CD14-positive monocyte (primary cell): ENCODE measurements around the gene DDX51. TPM values are rescaled to one million over a fixed set of nuclear protein-coding genes. Genes with fewer than 3 reads are reported as not detected.

Experiments
- DNase-seq, 3 donors: peaks; one replicate each; pipeline ENCODE4 v3.0.0-alpha.2; 2011 to 2022
- H2AFZ ChIP-seq: 2 replicates; pipeline ENCODE4 v1.6.0; 2012; ENCODE audit warnings: mild to moderate bottlenecking, low read depth, low read length, inconsistent platforms; ENCODE audit not compliant: insufficient read depth, poor library complexity, severe bottlenecking
- H3K27ac ChIP-seq, 2 donors: 1 replicate in 1 of 2; 2 replicates in 1 of 2; pipeline ENCODE4 v1.5.1; 2012 to 2013; ENCODE audit warnings: low read length in 2 of 2, control low read depth in 1 of 2, inconsistent platforms in 1 of 2, low read depth in 1 of 2, mild to moderate bottlenecking in 1 of 2
- H3K27me3 ChIP-seq, 2 donors: one replicate each; pipeline versions ENCODE4 v1.6.0 to v1.6.1; 2011 to 2013; ENCODE audit warnings: low read length in 2 of 2; ENCODE audit not compliant: control insufficient read depth in 2 of 2, insufficient read depth in 2 of 2
- H3K36me3 ChIP-seq, 2 donors: replicated peaks in 1 of 2; 1 replicate in 1 of 2; 2 replicates in 1 of 2; pipeline versions ENCODE4 v1.5.1 to v1.6.1; 2012 to 2013; ENCODE audit warnings: low read length in 2 of 2, control low read depth in 1 of 2, inconsistent platforms in 1 of 2, mild to moderate bottlenecking in 1 of 2; ENCODE audit not compliant: insufficient read depth in 2 of 2, control insufficient read depth in 1 of 2
- H3K4me1 ChIP-seq, 2 donors: 1 replicate in 1 of 2; 2 replicates in 1 of 2; pipeline versions ENCODE4 v1.5.1 to v1.6.1; 2012 to 2013; ENCODE audit warnings: low read length in 2 of 2, control low read depth in 1 of 2, inconsistent platforms in 1 of 2, mild to moderate bottlenecking in 1 of 2, moderate library complexity in 1 of 2; ENCODE audit not compliant: insufficient read depth in 2 of 2, control insufficient read depth in 1 of 2
- H3K4me2 ChIP-seq: replicated peaks from 2 replicates; pipeline ENCODE3; 2012; ENCODE audit warnings: low read length, moderate library complexity, mild to moderate bottlenecking; ENCODE audit not compliant: poor library complexity, severe bottlenecking; ENCODE audit errors: extremely low read depth
- H3K4me3 ChIP-seq, 3 experiments: fragments of 200-600 bp in 1 of 3; sonication (generic) in 1 of 3; replicated peaks in 1 of 3; 1 replicate in 2 of 3; 2 replicates in 1 of 3; pipeline ENCODE4 v1.5.1; 2011 to 2013; ENCODE audit warnings: low read length in 3 of 3, mild to moderate bottlenecking in 3 of 3, control low read depth in 2 of 3, low read depth in 2 of 3, inconsistent platforms in 1 of 3, moderate library complexity in 1 of 3
- H3K79me2 ChIP-seq: 2 replicates; pipeline ENCODE4 v1.6.0; 2012; ENCODE audit warnings: mild to moderate bottlenecking, control low read depth, inconsistent platforms, low read length, moderate library complexity; ENCODE audit not compliant: insufficient read depth
- H3K9ac ChIP-seq: 2 replicates; pipeline ENCODE4 v1.6.0; 2017; ENCODE audit warnings: low read length, mild to moderate bottlenecking; ENCODE audit not compliant: insufficient read depth, poor library complexity, severe bottlenecking
- H3K9me3 ChIP-seq, 2 donors: replicated peaks in 1 of 2; 1 replicate in 1 of 2; 2 replicates in 1 of 2; pipeline versions ENCODE4 v1.5.1 to v1.6.1; 2012 to 2013; ENCODE audit warnings: low read length in 2 of 2, control low read depth in 1 of 2; ENCODE audit not compliant: control insufficient read depth in 1 of 2, insufficient read depth in 1 of 2
- H4K20me1 ChIP-seq: 2 replicates; pipeline ENCODE4 v1.6.0; 2012; ENCODE audit warnings: mild to moderate bottlenecking, low read length, control low read depth, moderate library complexity; ENCODE audit not compliant: insufficient read depth
- H3K27ac Mint-ChIP-seq, 7 donors: one replicate each; pipeline ENCODE4 v1.8.0; 2020; ENCODE audit warnings: mild to moderate bottlenecking in 7 of 7, mixed read lengths in 7 of 7, moderate library complexity in 6 of 7, inconsistent platforms in 2 of 7
- H3K27me3 Mint-ChIP-seq, 3 donors: one replicate each; pipeline ENCODE4 v1.8.0; 2021 to 2022; ENCODE audit warnings: low read depth in 3 of 3, mild to moderate bottlenecking in 3 of 3, mixed read lengths in 3 of 3, moderate library complexity in 3 of 3, inconsistent platforms in 1 of 3
- H3K36me3 Mint-ChIP-seq, 2 donors: one replicate each; pipeline ENCODE4 v1.8.0; 2020; ENCODE audit warnings: mixed read lengths in 2 of 2, inconsistent platforms in 1 of 2, mild to moderate bottlenecking in 1 of 2
- H3K4me1 Mint-ChIP-seq: one replicate; pipeline ENCODE4 v1.8.0; 2020; ENCODE audit warnings: mild to moderate bottlenecking, mixed read lengths
- H3K4me3 Mint-ChIP-seq, 2 donors: one replicate each; pipeline ENCODE4 v1.8.0; 2020; ENCODE audit warnings: mild to moderate bottlenecking in 2 of 2, mixed read lengths in 2 of 2, moderate library complexity in 1 of 2
- H3K9me3 Mint-ChIP-seq, 7 donors: one replicate each; pipeline ENCODE4 v1.8.0; 2020 to 2022; ENCODE audit warnings: mixed read lengths in 7 of 7, mild to moderate bottlenecking in 6 of 7, moderate library complexity in 6 of 7, inconsistent platforms in 2 of 7
- WGBS: methylation state at CpG from one replicate; pipeline ENCODE4 v1.1.5; 2013; ENCODE audit warnings: missing lambda C conversion rate; ENCODE audit not compliant: insufficient coverage; 5-methylcytosine and 5-hydroxymethylcytosine counted together
- intact Hi-C, 2 donors: fragments of 100-400 bp; cut with micrococcal nuclease; formaldehyde crosslinking; loops; one replicate each; pipeline versions ENCODE4 v1.15.0 to v1.15.1; 2023
- polyA plus RNA-seq, 3 donors: library from polyadenylated mRNA; depleted of rRNA in 1 of 3; unstranded in 2 of 3; stranded (reverse) in 1 of 3; fragments of 300-500 nt in 2 of 3; fragments of >200 nt in 1 of 3; fragmentation: Illumina TruSeq in 2 of 3; gene quantifications; 1 replicate in 2 of 3; 2 replicates in 1 of 3; pipeline ENCODE4 v1.2.3, GENCODE V29; 2012 to 2021
- TF ChIP-seq, protein P1 (sequence below): fragments of 200-600 bp; IDR thresholded peaks from one replicate; pipeline ENCODE4 v1.8.0; 2022; ENCODE audit warnings: antibody characterized with exemption, mild to moderate bottlenecking

Gene DDX51
- polyA plus RNA-seq, 3 donors: 1.7 to 24.9 (median 2.7) TPM

DNA sequence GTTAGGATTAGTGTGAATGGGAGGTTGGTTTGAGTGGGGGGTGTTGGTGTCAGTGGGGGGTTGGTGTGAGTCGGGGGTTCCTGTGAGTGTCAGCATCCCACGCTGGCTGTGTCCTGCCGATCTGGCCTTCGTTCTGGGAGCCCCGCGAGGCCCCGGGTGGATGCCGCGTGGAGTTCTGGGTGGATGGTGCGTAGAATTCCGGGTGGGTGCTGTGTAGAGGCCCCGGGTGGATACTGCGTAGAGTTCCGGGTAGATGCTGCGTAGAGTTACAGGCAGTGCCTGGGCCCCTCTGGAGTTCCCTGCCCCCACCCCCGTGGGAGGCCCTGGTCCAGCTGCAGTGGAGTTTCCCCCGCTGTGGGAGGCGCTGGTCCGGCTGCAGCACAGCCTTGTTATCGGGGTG is 8.8 kb upstream of the DDX51 start:
- Histone ChIP-seq H3K27ac (no peak overlapping the region), H3K79me2 (no peaks in the 10 kb centered on the region), H3K4me1 (peaks cover 4 to 7% of the 10 kb centered on the region in 2 donors), H2AFZ (no peak overlapping the region), H3K9me3 (no peaks in the 10 kb centered on the region), H3K9ac (no peak overlapping the region), H4K20me1 (no peaks in the 10 kb centered on the region), H3K4me3 (no peak overlapping the region), H3K27me3 (no peaks in the 10 kb centered on the region), H3K4me2 (no peak overlapping the region), H3K36me3 (peaks cover 19 to 44% of the 10 kb centered on the region in 2 donors)
- H3K36me3 Mint-ChIP-seq: peaks cover 2 to 24% of the 10 kb centered on the region in 2 donors
- intact Hi-C loops: loop anchor here in 1 of 2 donors (5.0 kb wide), 1 partner anchor 464 kb away; the partner anchor contains the start of gene P2RX2
- peaks cover 7% of the 10 kb centered on the region for H3K4me1 Mint-ChIP-seq
- peaks cover 0 to 5% (median 0%) of the 10 kb centered on the region in 7 donors for H3K9me3 Mint-ChIP-seq
- no peak for DNase-seq
- no peak overlapping the region for H3K27ac Mint-ChIP-seq
- H3K27me3 Mint-ChIP-seq: peaks cover 0 to 5% (median 0%) of the 10 kb centered on the region in 3 donors
- TF ChIP-seq, protein P1, sequence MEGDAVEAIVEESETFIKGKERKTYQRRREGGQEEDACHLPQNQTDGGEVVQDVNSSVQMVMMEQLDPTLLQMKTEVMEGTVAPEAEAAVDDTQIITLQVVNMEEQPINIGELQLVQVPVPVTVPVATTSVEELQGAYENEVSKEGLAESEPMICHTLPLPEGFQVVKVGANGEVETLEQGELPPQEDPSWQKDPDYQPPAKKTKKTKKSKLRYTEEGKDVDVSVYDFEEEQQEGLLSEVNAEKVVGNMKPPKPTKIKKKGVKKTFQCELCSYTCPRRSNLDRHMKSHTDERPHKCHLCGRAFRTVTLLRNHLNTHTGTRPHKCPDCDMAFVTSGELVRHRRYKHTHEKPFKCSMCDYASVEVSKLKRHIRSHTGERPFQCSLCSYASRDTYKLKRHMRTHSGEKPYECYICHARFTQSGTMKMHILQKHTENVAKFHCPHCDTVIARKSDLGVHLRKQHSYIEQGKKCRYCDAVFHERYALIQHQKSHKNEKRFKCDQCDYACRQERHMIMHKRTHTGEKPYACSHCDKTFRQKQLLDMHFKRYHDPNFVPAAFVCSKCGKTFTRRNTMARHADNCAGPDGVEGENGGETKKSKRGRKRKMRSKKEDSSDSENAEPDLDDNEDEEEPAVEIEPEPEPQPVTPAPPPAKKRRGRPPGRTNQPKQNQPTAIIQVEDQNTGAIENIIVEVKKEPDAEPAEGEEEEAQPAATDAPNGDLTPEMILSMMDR: no peak
- H3K4me3 Mint-ChIP-seq: no peak overlapping the region
- WGBS: 93% methylated on average over 17 of the region's 20 CpGs

DNA sequence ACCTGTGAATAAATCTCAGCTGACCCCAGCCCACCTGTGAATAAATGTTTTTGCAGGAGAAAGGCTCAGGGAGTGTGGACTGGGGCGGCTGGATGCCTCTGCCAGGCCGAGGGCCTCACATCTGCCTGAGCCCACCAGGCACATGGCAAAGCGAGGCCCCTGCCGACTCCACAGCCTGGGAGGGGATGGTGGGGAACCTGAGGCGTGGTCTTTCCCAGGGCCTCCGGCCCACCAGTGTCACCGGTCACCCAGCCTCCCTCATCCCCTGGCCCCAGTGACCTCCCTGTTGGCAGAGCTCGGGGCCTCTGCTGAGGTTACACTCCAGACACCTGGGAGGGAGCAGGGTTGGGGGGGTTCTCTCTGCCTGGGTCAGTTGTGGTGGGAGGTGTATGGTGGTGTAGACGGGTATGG is 8.3 kb upstream of the DDX51 start:
- Mint-ChIP-seq H3K9me3 (peaks cover 0 to 5% (median 0%) of the 10 kb centered on the region in 7 donors), H3K27me3 (peaks cover 0 to 5% (median 0%) of the 10 kb centered on the region in 3 donors), H3K4me1 (peaks cover 7% of the 10 kb centered on the region), H3K36me3 (peaks cover 4 to 26% of the 10 kb centered on the region in 2 donors), H3K4me3 (no peak overlapping the region), H3K27ac (no peak overlapping the region)
- no peak for DNase-seq
- peaks cover 4 to 7% of the 10 kb centered on the region in 2 donors for H3K4me1 ChIP-seq
- H3K9me3 ChIP-seq: no peaks in the 10 kb centered on the region
- no peak overlapping the region for H3K4me2 ChIP-seq
- no peaks in the 10 kb centered on the region for H4K20me1 ChIP-seq
- H3K27ac ChIP-seq: no peak overlapping the region
- H3K36me3 ChIP-seq: peaks cover 24 to 44% of the 10 kb centered on the region in 2 donors
- no peak overlapping the region for H2AFZ ChIP-seq
- H3K4me3 ChIP-seq: no peak overlapping the region
- 100% methylated on average over 2 of the region's 9 CpGs for WGBS
- no peak overlapping the region for H3K9ac ChIP-seq
- H3K27me3 ChIP-seq: no peaks in the 10 kb centered on the region
- no peaks in the 10 kb centered on the region for H3K79me2 ChIP-seq
- TF ChIP-seq, protein P1: no peak
- intact Hi-C loops: loop anchor here in 1 of 2 donors (5.0 kb wide), 1 partner anchor 465 kb away; the partner anchor contains the start of gene P2RX2
